H1 (cell line): ENCODE measurements around the gene PIP4K2C. TPM values are rescaled to one million over a fixed set of nuclear protein-coding genes. Genes with fewer than 3 reads are reported as not detected.

Experiments used
- CBX8 ChIP-seq: fragments of 300-800, 300-1000 bp; sonication (generic); IDR thresholded peaks from 2 replicates; pipeline ENCODE4 v1.7.1; 2016; ENCODE audit warnings: low read depth, low read length, borderline replicate concordance
- KDM5A ChIP-seq: fragments of 200-600 bp; IDR thresholded peaks from 2 replicates; pipeline ENCODE4 v1.7.1; 2012; ENCODE audit warnings: mild to moderate bottlenecking, low read length, inconsistent platforms, mixed read lengths
- PHF8 ChIP-seq: fragments of 200-600 bp; sonication (generic); conservative IDR thresholded peaks from 2 replicates; pipeline ENCODE4 v1.7.1; 2012; ENCODE audit warnings: low read depth, mild to moderate bottlenecking, inconsistent platforms, low read length, moderate library complexity
- RXRA ChIP-seq: IDR thresholded peaks from 2 replicates; pipeline ENCODE4 v1.6.1; 2011; ENCODE audit warnings: low read depth, mild to moderate bottlenecking, low read length, moderate library complexity; ENCODE audit not compliant: insufficient read depth
- SAP30 ChIP-seq: fragments of 300-600 bp; sonication (generic); IDR thresholded peaks from 2 replicates; pipeline ENCODE4 v1.7.1; 2012; ENCODE audit warnings: low read length, moderate library complexity, mild to moderate bottlenecking, inconsistent platforms; ENCODE audit not compliant: insufficient read depth, insufficient replicate concordance
- TBP ChIP-seq: IDR thresholded peaks from 2 replicates; pipeline ENCODE4 v1.6.1; 2011; ENCODE audit warnings: low read depth, low read length, improper control_type of control experiment
- YY1 ChIP-seq: IDR thresholded peaks from 2 replicates; pipeline ENCODE4 v1.6.1; 2011; ENCODE audit warnings: low read depth, mild to moderate bottlenecking, low read length
- polyA plus RNA-seq, 7 experiments: library from polyadenylated mRNA; depleted of rRNA in 3 of 7; stranded (reverse) in 5 of 7; unstranded in 2 of 7; fragments of >200 nt in 5 of 7; fragments of 200-250 nt in 2 of 7; gene quantifications; 1 replicate in 5 of 7; 2 replicates in 1 of 7; 4 replicates in 1 of 7; pipeline versions ENCODE4 v1.2.1 to v1.2.3, GENCODE V29; 2011 to 2013; ENCODE audit warnings: missing spikeins in 2 of 7, mixed read lengths in 2 of 7
- total RNA-seq: library from RNA; stranded (reverse); fragmentation: NEBNext Ultra II Directional; extraction: Animal tissue kit (Norgen Biotek cat#: 25700); gene quantifications from 2 replicates; pipeline ENCODE4 v1.2.1, GENCODE V29; 2021
- TF ChIP-seq, protein P1 (sequence below), 3 experiments: IDR thresholded peaks; 1 replicate in 2 of 3; 2 replicates in 1 of 3; pipeline versions ENCODE4 v1.5.1 to v1.6.1; 2011; ENCODE audit warnings: low read length in 3 of 3, mild to moderate bottlenecking in 3 of 3, inconsistent platforms in 2 of 3, low read depth in 1 of 3, moderate library complexity in 1 of 3; ENCODE audit not compliant: insufficient read depth in 1 of 3; ENCODE audit errors: control extremely low read depth in 1 of 3

PIP4K2C gene
- total and polyA plus RNA-seq, 2 of the 8 experiments (the other 6 are each of a cell fraction or from before 2014, with no cell fraction given): 25.0 to 27.1 TPM

DNA sequence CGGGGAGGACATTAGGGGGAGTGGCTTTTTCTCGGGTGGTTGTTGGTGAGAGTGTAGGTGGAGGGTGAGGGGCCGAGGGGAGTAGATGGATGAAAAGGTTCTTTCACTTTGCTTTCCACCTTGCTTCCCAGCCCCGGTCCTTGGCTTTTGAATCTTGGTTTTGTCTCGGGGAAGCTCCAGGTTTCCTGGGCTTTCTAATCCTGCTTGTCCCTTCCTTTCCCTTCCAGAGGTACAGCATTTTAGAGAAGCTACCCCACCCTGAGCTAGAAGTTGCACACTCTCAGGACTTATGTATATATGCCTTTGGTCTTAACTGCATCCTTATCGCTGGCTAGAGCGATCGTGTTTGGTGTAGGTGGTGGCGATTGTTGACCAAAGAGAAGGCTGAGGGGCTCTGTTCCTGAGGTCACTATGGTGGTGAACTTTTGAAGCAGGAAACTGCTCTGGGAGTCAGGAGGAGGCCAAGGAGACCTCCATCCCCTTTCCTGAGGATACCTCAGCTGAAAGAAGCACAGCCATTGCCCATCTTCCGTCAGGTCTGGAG, 862 bp downstream of the PIP4K2C start (continued):
- TF ChIP-seq RXRA (no peak), SAP30 (no peak), PHF8 (no peak), YY1 (no peak), CBX8 (no peak), TBP (no peak), KDM5A (no peak)
- TF ChIP-seq, protein P1, sequence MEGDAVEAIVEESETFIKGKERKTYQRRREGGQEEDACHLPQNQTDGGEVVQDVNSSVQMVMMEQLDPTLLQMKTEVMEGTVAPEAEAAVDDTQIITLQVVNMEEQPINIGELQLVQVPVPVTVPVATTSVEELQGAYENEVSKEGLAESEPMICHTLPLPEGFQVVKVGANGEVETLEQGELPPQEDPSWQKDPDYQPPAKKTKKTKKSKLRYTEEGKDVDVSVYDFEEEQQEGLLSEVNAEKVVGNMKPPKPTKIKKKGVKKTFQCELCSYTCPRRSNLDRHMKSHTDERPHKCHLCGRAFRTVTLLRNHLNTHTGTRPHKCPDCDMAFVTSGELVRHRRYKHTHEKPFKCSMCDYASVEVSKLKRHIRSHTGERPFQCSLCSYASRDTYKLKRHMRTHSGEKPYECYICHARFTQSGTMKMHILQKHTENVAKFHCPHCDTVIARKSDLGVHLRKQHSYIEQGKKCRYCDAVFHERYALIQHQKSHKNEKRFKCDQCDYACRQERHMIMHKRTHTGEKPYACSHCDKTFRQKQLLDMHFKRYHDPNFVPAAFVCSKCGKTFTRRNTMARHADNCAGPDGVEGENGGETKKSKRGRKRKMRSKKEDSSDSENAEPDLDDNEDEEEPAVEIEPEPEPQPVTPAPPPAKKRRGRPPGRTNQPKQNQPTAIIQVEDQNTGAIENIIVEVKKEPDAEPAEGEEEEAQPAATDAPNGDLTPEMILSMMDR (IDR thresholded peaks at IDR 0.05; ENCODE audit: control extremely low read depth in 1 of 3, insufficient read depth in 1 of 3, low read depth in 1 of 3, low read length in 3 of 3): no peak
